GM12878 (cell line): ENCODE results near the gene GPR151. TPM values are rescaled to one million over a fixed set of nuclear protein-coding genes. Genes with fewer than 3 reads are reported as not detected.

Source experiments
- ATAC-seq: fragments of 200-7000 bp; cut with Tn5 transposase; 3 replicates; pipeline ENCODE4 v1.9.1; 2020; ENCODE audit warnings: mild to moderate bottlenecking, moderate library complexity
- BruUV-seq: library from RNA; stranded (reverse); fragments of 400-500 nt; replicated peaks from 2 replicates; lab custom pipeline; 2021; lab: Mats Ljungman, UMichigan
- CTCF ChIA-PET: fragments of 300-600 bp; sonication (Branson Sonifier 250); formaldehyde crosslinking; extraction: SDS; loops from one replicate; lab custom pipeline; 2021; ENCODE audit warnings: inconsistent platforms; lab: Yijun Ruan, JAX
- POLR2A ChIA-PET: fragments of 350-600 bp; formaldehyde crosslinking; extraction: SDS; loops from one replicate; lab custom pipeline; 2021; ENCODE audit warnings: inconsistent platforms; lab: Charles Lee
- RAD21 ChIA-PET: fragments of 300-600 bp; sonication (Branson Sonifier 250); formaldehyde crosslinking; loops from one replicate; lab custom pipeline; 2023; ENCODE audit warnings: antibody characterized with exemption; ENCODE audit not compliant: unreplicated experiment; lab: Charles Lee
- SMC1A ChIA-PET: fragments of 300-600 bp; sonication (Branson Sonifier 250); formaldehyde crosslinking; loops from one replicate; lab custom pipeline; 2023; ENCODE audit not compliant: unreplicated experiment, uncharacterized antibody; lab: Charles Lee
- DNase-seq: peaks from one replicate; pipeline ENCODE4 v3.0.0-alpha.2; 2011; ENCODE audit warnings: low read depth, low spot score
- FAIRE-seq: peaks from 3 replicates; lab custom pipeline; 2011; peaks lifted over from hg19 to GRCh38; lab: Jason Lieb, UNC
- H2AFZ ChIP-seq: 2 replicates; pipeline ENCODE4 v1.6.0; 2011; ENCODE audit warnings: low read depth, low read length, control low read depth; ENCODE audit not compliant: control insufficient read depth
- H3K27ac ChIP-seq: 2 replicates; pipeline ENCODE4 v1.5.1; 2011; ENCODE audit warnings: control low read depth; ENCODE audit not compliant: control insufficient read depth, insufficient read depth
- H3K27me3 ChIP-seq, 2 experiments: replicated peaks in 1 of 2; 2 replicates each; pipeline versions ENCODE4 v1.6.0 to v1.6.1; 2011; ENCODE audit warnings: low read length in 1 of 2; ENCODE audit not compliant: control insufficient read depth in 2 of 2, insufficient read depth in 2 of 2
- H3K36me3 ChIP-seq, 2 experiments: 2 replicates each; pipeline ENCODE4 v1.5.1; 2011; ENCODE audit warnings: low read length in 1 of 2; ENCODE audit not compliant: control insufficient read depth in 2 of 2, insufficient read depth in 2 of 2
- H3K4me1 ChIP-seq: 2 replicates; pipeline ENCODE4 v1.6.1; 2011; ENCODE audit warnings: mild to moderate bottlenecking, low read length, moderate library complexity, mixed read lengths; ENCODE audit not compliant: control insufficient read depth, insufficient read depth
- H3K4me2 ChIP-seq: 2 replicates; pipeline ENCODE4 v1.6.0; 2011; ENCODE audit warnings: control low read depth; ENCODE audit not compliant: control insufficient read depth, insufficient read depth
- H3K4me3 ChIP-seq: fragments of 200-600 bp; sonication (generic); 2 replicates; pipeline ENCODE4 v1.5.1; 2016
- H3K79me2 ChIP-seq: 2 replicates; pipeline ENCODE4 v1.6.0; 2011; ENCODE audit warnings: low read length; ENCODE audit not compliant: control insufficient read depth, insufficient read depth
- H3K9ac ChIP-seq: 2 replicates; pipeline ENCODE4 v1.8.0; 2011; ENCODE audit warnings: low read length, control low read depth, mixed read lengths; ENCODE audit not compliant: control insufficient read depth, insufficient read depth
- H3K9me3 ChIP-seq: replicated peaks from 3 replicates; pipeline ENCODE4 v1.5.1; 2011; ENCODE audit warnings: mild to moderate bottlenecking, low read length; ENCODE audit not compliant: control insufficient read depth, insufficient read depth
- H4K20me1 ChIP-seq: 2 replicates; pipeline ENCODE4 v1.6.0; 2011; ENCODE audit not compliant: control insufficient read depth, insufficient read depth
- IRF4 ChIP-seq: IDR thresholded peaks from 2 replicates; pipeline ENCODE4 v1.6.1; 2011; ENCODE audit warnings: low read depth, low read length
- MYB ChIP-seq: fragments of 150-350 bp; IDR thresholded peaks from 2 replicates; pipeline ENCODE4 v1.6.1; 2014; ENCODE audit warnings: mild to moderate bottlenecking, low read depth, low read length, borderline replicate concordance
- RAD21 ChIP-seq: IDR thresholded peaks from 2 replicates; pipeline ENCODE4 v1.6.1; 2011; ENCODE audit warnings: mild to moderate bottlenecking, low read depth, low read length, moderate library complexity; ENCODE audit not compliant: insufficient read depth
- RAD51 ChIP-seq: fragments of 450-650 bp; IDR thresholded peaks from 2 replicates; pipeline ENCODE4 v1.6.1; 2016; ENCODE audit warnings: moderate library complexity, mild to moderate bottlenecking, inconsistent platforms
- SPI1 ChIP-seq: IDR thresholded peaks from 2 replicates; pipeline ENCODE4 v1.6.1; 2011; ENCODE audit warnings: low read depth, mild to moderate bottlenecking, low read length, moderate library complexity, borderline replicate concordance; ENCODE audit not compliant: insufficient read depth
- TAF1 ChIP-seq: IDR thresholded peaks from 2 replicates; pipeline ENCODE4 v1.6.1; 2011; ENCODE audit warnings: mild to moderate bottlenecking, low read depth, low read length, borderline replicate concordance
- WRNIP1 ChIP-seq: IDR thresholded peaks from 2 replicates; pipeline ENCODE4 v1.6.1; 2011; ENCODE audit warnings: low read depth, low read length, improper control_type of control experiment, borderline replicate concordance
- YBX1 ChIP-seq: fragments of 450-650 bp; IDR thresholded peaks from 2 replicates; pipeline ENCODE4 v1.6.1; 2016; ENCODE audit warnings: antibody characterized with exemption
- ZNF622 ChIP-seq: fragments of 450-650 bp; IDR thresholded peaks from 2 replicates; pipeline ENCODE4 v1.6.1; 2017; ENCODE audit warnings: mild to moderate bottlenecking, inconsistent platforms
- WGBS: methylation state at CpG from one replicate; pipeline ENCODE4 v1.1.6; 2016; ENCODE audit warnings: low lambda C conversion rate; ENCODE audit not compliant: insufficient replicate concordance, insufficient coverage; ENCODE audit errors: missing lambda C conversion rate; 5-methylcytosine and 5-hydroxymethylcytosine counted together
- in situ Hi-C: fragments of 300-500 bp; cut with MboI; formaldehyde crosslinking; loops from 9 replicates; pipeline ENCODE4 v1.14.3; 2018; ENCODE audit warnings: mixed read lengths
- intact Hi-C: fragments of 100-400 bp; cut with micrococcal nuclease; formaldehyde crosslinking; loops from one replicate; pipeline ENCODE4 v1.14.2; 2022; ENCODE audit not compliant: unreplicated experiment
- polyA plus RNA-seq, 11 experiments: library from polyadenylated mRNA; depleted of rRNA in 4 of 11; unstranded in 6 of 11; stranded (reverse) in 5 of 11; fragments of >200 nt; fragmentation: Nextera tagmentation in 4 of 11; fragmentation: Illumina TruSeq in 1 of 11; extraction: Ambion mirVana in 4 of 11; extraction: Trizol in 1 of 11; gene quantifications; 1 replicate in 1 of 11; 2 replicates in 10 of 11; pipeline versions ENCODE4 v1.2.1 to v1.2.3, GENCODE V29; 2011 to 2016; ENCODE audit warnings: inconsistent platforms in 2 of 11, missing spikeins in 2 of 11, low read depth in 1 of 11
- total RNA-seq, 4 experiments: library from RNA; depleted of rRNA in 3 of 4; stranded (reverse); fragments of >200 nt in 3 of 4; fragmentation: Illumina TruSeq in 1 of 4; extraction: Trizol in 1 of 4; gene quantifications; 2 replicates each; pipeline versions ENCODE4 v1.2.1 to v1.2.3, GENCODE V29; 2013 to 2021
- TF ChIP-seq, protein P1 (sequence below): IDR thresholded peaks from 2 replicates; pipeline ENCODE4 v1.6.1; 2011; ENCODE audit warnings: borderline replicate concordance, low read depth, mild to moderate bottlenecking, moderate library complexity, mixed read lengths, low read length; ENCODE audit not compliant: insufficient read depth; ENCODE audit errors: extremely low read length
- TF ChIP-seq, protein P2 (sequence below), 3 experiments: IDR thresholded peaks in 2 of 3; conservative IDR thresholded peaks in 1 of 3; 2 replicates each; pipeline ENCODE4 v1.5.1; 2011; ENCODE audit warnings: low read depth in 3 of 3, low read length in 3 of 3, mild to moderate bottlenecking in 3 of 3, control low read depth in 2 of 3, moderate library complexity in 2 of 3, inconsistent platforms in 1 of 3, mixed read lengths in 1 of 3; ENCODE audit not compliant: control insufficient read depth in 2 of 3, insufficient read depth in 1 of 3; ENCODE audit errors: extremely low read depth in 1 of 3

The GPR151 gene
- total and polyA plus RNA-seq, 10 of the 15 experiments (the other 5 are each of a cell fraction or from before 2014, with no cell fraction given): 0.11 TPM; not detected in 9

DNA sequence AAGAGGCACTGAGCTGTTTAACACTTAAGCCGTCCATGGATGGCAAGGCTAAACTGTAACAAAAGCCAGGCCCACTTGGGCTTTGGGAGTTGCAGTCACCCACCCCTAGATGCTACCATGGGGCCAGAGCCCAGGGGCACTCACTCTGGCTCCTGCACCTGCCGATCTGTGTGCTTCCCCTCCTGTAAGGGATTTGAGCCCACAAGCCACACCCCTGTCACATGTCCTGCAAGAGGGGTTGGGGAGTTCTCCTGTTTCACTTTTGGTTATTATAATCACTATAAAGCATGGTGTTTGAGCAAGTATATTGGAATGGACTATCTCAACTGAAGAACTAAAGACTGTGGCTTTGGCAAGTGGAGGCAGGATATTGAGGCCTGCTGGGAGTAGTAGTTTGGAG lies 14.0 kb upstream of the GPR151 start:
- no peak for FAIRE-seq
- H3K79me2 ChIP-seq: no peaks in the 10 kb centered on the region
- no peak overlapping the region for H3K4me3 ChIP-seq
- RAD21 ChIA-PET: interaction anchor here (0.6 to 6.9 kb wide), 4 partner anchors 12 to 659 kb away, joined by 3 to 57 read pairs (median 6); no protein-coding TSS in a partner anchor
- SMC1A ChIA-PET: interaction anchor here (0.7 to 3.9 kb wide), 5 partner anchors 13 to 659 kb away, joined by 3 to 27 read pairs (median 3); no protein-coding TSS in a partner anchor
- H4K20me1 ChIP-seq: no peaks in the 10 kb centered on the region
- no peak overlapping the region for H3K27ac ChIP-seq
- 79% methylated on average over 2 of the region's 2 CpGs for WGBS
- H3K36me3 ChIP-seq: no peaks in the 10 kb centered on the region
- no peak overlapping the region for H3K4me2 ChIP-seq
- BruUV-seq: no TSS peak
- intact Hi-C loops: no loop called here
- no peak for DNase-seq
- no peak overlapping the region for H3K9ac ChIP-seq
- H2AFZ ChIP-seq: peak overlapping the region; percentile 70
- CTCF ChIA-PET: interaction anchor here (5.6 to 6.8 kb wide), 3 partner anchors 8 to 436 kb away, joined by 48 to 86 read pairs (median 79); no protein-coding TSS in a partner anchor
- no peaks in the 10 kb centered on the region for H3K27me3 ChIP-seq
- TF ChIP-seq RAD51 (peak; percentile 51), WRNIP1 (no peak)
- TF ChIP-seq, protein P1, sequence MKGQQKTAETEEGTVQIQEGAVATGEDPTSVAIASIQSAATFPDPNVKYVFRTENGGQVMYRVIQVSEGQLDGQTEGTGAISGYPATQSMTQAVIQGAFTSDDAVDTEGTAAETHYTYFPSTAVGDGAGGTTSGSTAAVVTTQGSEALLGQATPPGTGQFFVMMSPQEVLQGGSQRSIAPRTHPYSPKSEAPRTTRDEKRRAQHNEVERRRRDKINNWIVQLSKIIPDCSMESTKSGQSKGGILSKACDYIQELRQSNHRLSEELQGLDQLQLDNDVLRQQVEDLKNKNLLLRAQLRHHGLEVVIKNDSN: peak; percentile 22
- H3K4me1 ChIP-seq: no peaks in the 10 kb centered on the region; the same call in 1 of the 2 replicates
- POLR2A ChIA-PET: no interaction called here
- peak; percentile 85 for ATAC-seq
- in situ Hi-C loops: no loop called here
- no peaks in the 10 kb centered on the region for H3K9me3 ChIP-seq

DNA sequence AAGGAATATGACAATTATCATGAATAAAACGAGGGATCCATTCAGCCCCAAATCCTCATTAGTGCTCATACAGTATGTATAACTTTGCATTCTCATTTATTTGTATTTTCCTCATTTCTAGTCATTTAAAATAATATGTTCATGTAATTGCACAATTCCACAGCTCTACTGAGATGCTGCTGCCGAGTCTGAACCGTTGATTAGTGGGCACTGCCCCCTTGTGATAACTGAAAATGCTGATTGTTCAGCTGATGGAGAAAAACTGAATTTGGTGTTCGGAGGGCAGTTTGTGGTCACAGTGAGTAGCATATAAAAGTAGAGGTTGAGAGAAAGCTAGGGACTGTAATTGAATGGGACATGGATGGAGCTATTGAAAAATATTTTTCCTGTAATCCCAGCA lies 12.2 kb upstream of the GPR151 start:
- ChIA-PET POLR2A (no interaction called here), CTCF (interaction anchor here (0.9 to 1.2 kb wide), 2 partner anchors 10 to 12 kb away, joined by 3 to 4 read pairs; partner anchors contain the start of gene GPR151), RAD21 (interaction anchor here (0.8 kb wide), 1 partner anchor 660 kb away, joined by 3 read pairs; no protein-coding TSS in a partner anchor), SMC1A (no interaction called here)
- 14% methylated on average over 4 of the region's 4 CpGs for WGBS
- no peak overlapping the region for H3K4me2 ChIP-seq
- no peaks in the 10 kb centered on the region for H3K79me2 ChIP-seq
- no peak overlapping the region for H3K9ac ChIP-seq
- no peak for DNase-seq
- H3K4me3 ChIP-seq: no peak overlapping the region
- no peak for ATAC-seq
- no peaks in the 10 kb centered on the region for H3K27me3 ChIP-seq
- FAIRE-seq: no peak
- in situ Hi-C loops: no loop called here
- H3K27ac ChIP-seq: no peak overlapping the region
- no peaks in the 10 kb centered on the region; the same call in 1 of the 2 replicates for H3K4me1 ChIP-seq
- H3K9me3 ChIP-seq: no peaks in the 10 kb centered on the region
- BruUV-seq: no TSS peak
- intact Hi-C loops: no loop called here
- H3K36me3 ChIP-seq: no peaks in the 10 kb centered on the region
- no peaks in the 10 kb centered on the region for H4K20me1 ChIP-seq
- TF ChIP-seq TAF1: no peak
- no peak for TF ChIP-seq RAD21
- TF ChIP-seq MYB: no peak
- no peak for TF ChIP-seq SPI1
- TF ChIP-seq ZNF622: no peak
- no peak for TF ChIP-seq IRF4
- no peak for TF ChIP-seq YBX1
- TF ChIP-seq, protein P2, sequence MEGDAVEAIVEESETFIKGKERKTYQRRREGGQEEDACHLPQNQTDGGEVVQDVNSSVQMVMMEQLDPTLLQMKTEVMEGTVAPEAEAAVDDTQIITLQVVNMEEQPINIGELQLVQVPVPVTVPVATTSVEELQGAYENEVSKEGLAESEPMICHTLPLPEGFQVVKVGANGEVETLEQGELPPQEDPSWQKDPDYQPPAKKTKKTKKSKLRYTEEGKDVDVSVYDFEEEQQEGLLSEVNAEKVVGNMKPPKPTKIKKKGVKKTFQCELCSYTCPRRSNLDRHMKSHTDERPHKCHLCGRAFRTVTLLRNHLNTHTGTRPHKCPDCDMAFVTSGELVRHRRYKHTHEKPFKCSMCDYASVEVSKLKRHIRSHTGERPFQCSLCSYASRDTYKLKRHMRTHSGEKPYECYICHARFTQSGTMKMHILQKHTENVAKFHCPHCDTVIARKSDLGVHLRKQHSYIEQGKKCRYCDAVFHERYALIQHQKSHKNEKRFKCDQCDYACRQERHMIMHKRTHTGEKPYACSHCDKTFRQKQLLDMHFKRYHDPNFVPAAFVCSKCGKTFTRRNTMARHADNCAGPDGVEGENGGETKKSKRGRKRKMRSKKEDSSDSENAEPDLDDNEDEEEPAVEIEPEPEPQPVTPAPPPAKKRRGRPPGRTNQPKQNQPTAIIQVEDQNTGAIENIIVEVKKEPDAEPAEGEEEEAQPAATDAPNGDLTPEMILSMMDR (IDR thresholded peaks at IDR 0.05 in 2 of 3, conservative IDR thresholded peaks at IDR 0.05 in 1 of 3; ENCODE audit: control insufficient read depth in 2 of 3, extremely low read depth in 1 of 3, insufficient read depth in 1 of 3, low read depth in 3 of 3, low read length in 3 of 3): peak in 1 of 3 experiments; percentile 13; a peak in 1 of 6 replicates
- no peak overlapping the region for H2AFZ ChIP-seq
